Measurements from ENCODE around the gene TSPAN11.
"Not testable (repeated sequence)": the region's sequence is repeated elsewhere in the genome, so short reads cannot be mapped to it uniquely, and the experiment has no call there.

TSPAN11 gene

GRCh38 chr12:30926243-30927221 lies at the start of gene TSPAN11:
Gene TSPAN11 (plus strand): TSS chr12:30926748. CDS start chr12:30953992, 27,244 bp downstream.
- no peaks in the 10 kb centered on the region for H3K4me1 ChIP-seq
- no peaks in the 10 kb centered on the region for H3K36me3 ChIP-seq
- H3K9me3 ChIP-seq = peaks cover 6% of the 10 kb centered on the region; the same call in 1 of the 2 replicates
- H3K9ac ChIP-seq = no peak within 1 kb of the TSS
- H3K27me3 ChIP-seq = no peaks in the 10 kb centered on the region
- TF ChIP-seq Cebpa-rat (IDR thresholded peaks at IDR 0.05) = no peak
- no peak within 1 kb of the TSS for H3K4me2 ChIP-seq
- no peak within 1 kb of the TSS for H3K4me3 ChIP-seq
- H3K27ac ChIP-seq = no peak within 1 kb of the TSS
- no peaks in the 10 kb centered on the region for H4K20me1 ChIP-seq

GRCh38 chr12:30877105-30877875 lies 49.3 kb upstream of the TSPAN11 start:
- Histone ChIP-seq H3K4me1 (no peaks in the 10 kb centered on the region), H3K4me2 (no peak overlapping the region), H3K4me3 (no peak overlapping the region), H3K36me3 (no peaks in the 10 kb centered on the region), H4K20me1 (no peaks in the 10 kb centered on the region), H3K27ac (no peak overlapping the region), H3K9ac (no peak overlapping the region), H3K27me3 (no peaks in the 10 kb centered on the region), H3K9me3 (no peaks in the 10 kb centered on the region)
- no peak for TF ChIP-seq Cebpa-rat (IDR thresholded peaks at IDR 0.05)

GRCh38 chr12:30878024-30878423 lies 48.5 kb upstream of the TSPAN11 start:
- no peak overlapping the region for H3K4me2 ChIP-seq
- H3K27ac ChIP-seq = no peak overlapping the region
- no peaks in the 10 kb centered on the region for H3K27me3 ChIP-seq
- H3K4me1 ChIP-seq = no peaks in the 10 kb centered on the region
- no peak overlapping the region for H3K9ac ChIP-seq
- H3K36me3 ChIP-seq = no peaks in the 10 kb centered on the region
- no peaks in the 10 kb centered on the region for H4K20me1 ChIP-seq
- H3K4me3 ChIP-seq = no peak overlapping the region
- H3K9me3 ChIP-seq = no peaks in the 10 kb centered on the region
- no peak for TF ChIP-seq Cebpa-rat (IDR thresholded peaks at IDR 0.05)

- no peak for TF ChIP-seq Cebpa-rat (IDR thresholded peaks at IDR 0.05)
- no peak overlapping the region for H3K4me2 ChIP-seq
- H3K27me3 ChIP-seq = no peaks in the 10 kb centered on the region
- H3K4me1 ChIP-seq = no peaks in the 10 kb centered on the region
- H3K27ac ChIP-seq = no peak overlapping the region
- no peaks in the 10 kb centered on the region for H3K9me3 ChIP-seq
- H3K4me3 ChIP-seq = no peak overlapping the region
- no peaks in the 10 kb centered on the region for H4K20me1 ChIP-seq
- no peaks in the 10 kb centered on the region for H3K36me3 ChIP-seq
- no peak overlapping the region for H3K9ac ChIP-seq
Observed at GRCh38 chr12:30880061-30880460, 46.5 kb upstream of the TSPAN11 start.

- Histone ChIP-seq H3K9me3 (peaks cover 3% of the 10 kb centered on the region; the same call in 1 of the 2 replicates), H3K36me3 (no peaks in the 10 kb centered on the region), H3K4me1 (no peaks in the 10 kb centered on the region), H3K27ac (no peak overlapping the region), H4K20me1 (no peaks in the 10 kb centered on the region), H3K4me3 (no peak overlapping the region), H3K4me2 (no peak overlapping the region), H3K27me3 (no peaks in the 10 kb centered on the region), H3K9ac (no peak overlapping the region)
- no peak for TF ChIP-seq Cebpa-rat (IDR thresholded peaks at IDR 0.05)
Observed at GRCh38 chr12:30880813-30881212, 45.7 kb upstream of the TSPAN11 start.

GRCh38 chr12:30882706-30883105 lies 43.8 kb upstream of the TSPAN11 start:
- peaks cover 22% of the 10 kb centered on the region for H3K9me3 ChIP-seq
- H3K9ac ChIP-seq = no peak overlapping the region
- no peak for TF ChIP-seq Cebpa-rat (IDR thresholded peaks at IDR 0.05)
- no peak overlapping the region for H3K4me2 ChIP-seq
- no peaks in the 10 kb centered on the region for H3K36me3 ChIP-seq
- no peaks in the 10 kb centered on the region for H3K27me3 ChIP-seq
- H3K27ac ChIP-seq = no peak overlapping the region
- H3K4me3 ChIP-seq = no peak overlapping the region
- H3K4me1 ChIP-seq = no peaks in the 10 kb centered on the region
- H4K20me1 ChIP-seq = no peaks in the 10 kb centered on the region

GRCh38 chr12:30884799-30885198 lies 41.7 kb upstream of the TSPAN11 start:
- H3K27ac ChIP-seq = no peak overlapping the region
- peaks cover 33% of the 10 kb centered on the region for H3K9me3 ChIP-seq
- no peak overlapping the region for H3K9ac ChIP-seq
- H3K4me3 ChIP-seq = no peak overlapping the region
- H3K4me1 ChIP-seq = no peaks in the 10 kb centered on the region
- no peak for TF ChIP-seq Cebpa-rat (IDR thresholded peaks at IDR 0.05)
- H3K27me3 ChIP-seq = no peaks in the 10 kb centered on the region
- no peak overlapping the region for H3K4me2 ChIP-seq
- H4K20me1 ChIP-seq = no peaks in the 10 kb centered on the region
- H3K36me3 ChIP-seq = no peaks in the 10 kb centered on the region

- H3K27me3 ChIP-seq = no peaks in the 10 kb centered on the region
- no peak overlapping the region for H3K4me2 ChIP-seq
- H3K27ac ChIP-seq = no peak overlapping the region
- H3K36me3 ChIP-seq = no peaks in the 10 kb centered on the region
- peaks cover 33% of the 10 kb centered on the region for H3K9me3 ChIP-seq
- H4K20me1 ChIP-seq = no peaks in the 10 kb centered on the region
- H3K4me3 ChIP-seq = no peak overlapping the region
- H3K4me1 ChIP-seq = no peaks in the 10 kb centered on the region
- no peak overlapping the region for H3K9ac ChIP-seq
- TF ChIP-seq Cebpa-rat (IDR thresholded peaks at IDR 0.05) = no peak
Observed at GRCh38 chr12:30885321-30885720, 41.2 kb upstream of the TSPAN11 start.

GRCh38 chr12:30887226-30887625 lies 39.3 kb upstream of the TSPAN11 start:
- no peaks in the 10 kb centered on the region for H3K36me3 ChIP-seq
- H3K4me1 ChIP-seq = no peaks in the 10 kb centered on the region
- H3K4me2 ChIP-seq = no peak overlapping the region
- H4K20me1 ChIP-seq = no peaks in the 10 kb centered on the region
- no peak for TF ChIP-seq Cebpa-rat (IDR thresholded peaks at IDR 0.05)
- H3K27me3 ChIP-seq = no peaks in the 10 kb centered on the region
- H3K9ac ChIP-seq = no peak overlapping the region
- peaks cover 33% of the 10 kb centered on the region for H3K9me3 ChIP-seq
- H3K27ac ChIP-seq = no peak overlapping the region
- no peak overlapping the region for H3K4me3 ChIP-seq

- peaks cover 33% of the 10 kb centered on the region for H3K9me3 ChIP-seq
- no peaks in the 10 kb centered on the region for H3K36me3 ChIP-seq
- no peaks in the 10 kb centered on the region for H4K20me1 ChIP-seq
- H3K4me3 ChIP-seq = no peak overlapping the region
- no peak overlapping the region for H3K27ac ChIP-seq
- no peak for TF ChIP-seq Cebpa-rat (IDR thresholded peaks at IDR 0.05)
- no peak overlapping the region for H3K4me2 ChIP-seq
- H3K27me3 ChIP-seq = no peaks in the 10 kb centered on the region
- no peaks in the 10 kb centered on the region for H3K4me1 ChIP-seq
- H3K9ac ChIP-seq = no peak overlapping the region
Observed at GRCh38 chr12:30888241-30888640, 38.3 kb upstream of the TSPAN11 start.

- not testable (repeated sequence) for H3K27ac ChIP-seq, H3K4me2 ChIP-seq, H3K4me1 ChIP-seq, H3K27me3 ChIP-seq, H3K36me3 ChIP-seq, H3K9me3 ChIP-seq, H3K4me3 ChIP-seq, H3K9ac ChIP-seq, H4K20me1 ChIP-seq
Observed at GRCh38 chr12:30894531-30894930, 32.0 kb upstream of the TSPAN11 start.

Data from BLaER1 (cell line).